ENCODE measurements around the gene DPP7. TPM values are rescaled to one million over a fixed set of nuclear protein-coding genes. Genes with fewer than 3 reads are reported as not detected.
"Not testable (repeated sequence)": the region's sequence is repeated elsewhere in the genome, so short reads cannot be mapped to it uniquely, and the experiment has no call there.

Gene DPP7
- total RNA-seq, 2 experiments from 2014 or later: 323 to 333 TPM

GRCh38 chr9:137136881-137137607, 22.5 kb upstream of the DPP7 start:
- ChIA-PET POLR2A (no interaction called here), CTCF (interaction anchor here (1.3 kb wide), 1 partner anchor 100 kb away, joined by 3 read pairs; no protein-coding TSS in a partner anchor)

GRCh38 chr9:137136261-137136880, 21.8 kb upstream of the DPP7 start:
- ChIA-PET CTCF (interaction anchor here (1.3 kb wide), 1 partner anchor 100 kb away, joined by 3 read pairs; no protein-coding TSS in a partner anchor), POLR2A (no interaction called here)

- POLR2A ChIA-PET: not testable (repeated sequence)
- CTCF ChIA-PET: interaction anchor here (1.2 kb wide), 1 partner anchor 8 kb away, joined by 5 read pairs; no protein-coding TSS in a partner anchor
Measured at GRCh38 chr9:137135154-137135553, 20.6 kb upstream of the DPP7 start.

DNA sequence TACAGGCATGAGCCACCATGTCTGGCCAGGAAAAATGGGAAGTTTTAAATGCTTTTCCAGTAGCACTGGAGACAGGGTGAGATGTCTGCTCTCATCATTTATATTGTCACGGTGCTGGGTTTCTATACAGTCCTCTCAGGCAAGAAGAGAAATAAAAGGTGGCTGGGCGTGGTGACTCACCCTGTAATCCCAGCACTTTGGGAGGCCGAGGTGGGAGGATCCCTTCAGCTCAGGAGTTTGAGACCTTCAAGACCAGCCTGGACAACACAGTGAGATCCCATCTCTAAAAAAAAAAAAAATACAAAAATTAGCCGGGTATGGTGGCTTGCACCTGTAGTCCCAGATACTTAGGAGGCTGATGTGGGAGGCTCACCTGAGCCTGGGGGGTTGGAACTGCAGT, 19.7 kb upstream of the DPP7 start:
- ChIA-PET CTCF (interaction anchor here (1.2 kb wide), 1 partner anchor 9 kb away, joined by 5 read pairs; no protein-coding TSS in a partner anchor), POLR2A (no interaction called here)

- ChIA-PET CTCF (interaction anchor here (0.7 to 2.4 kb wide), 12 partner anchors 15 to 106 kb away, joined by 3 to 7 read pairs (median 4); partner anchors contain the start of gene RNF224), POLR2A (interaction anchor here (0.7 to 2.6 kb wide), 9 partner anchors 16 to 288 kb away, joined by 3 to 19 read pairs (median 4); partner anchors contain the start of genes AJM1, ANAPC2, DPP7 and SSNA1)
Measured at GRCh38 chr9:137130176-137130755, 15.7 kb upstream of the DPP7 start.

GRCh38 chr9:137129456-137130175, 15.1 kb upstream of the DPP7 start:
- CTCF ChIA-PET: interaction anchor here (0.7 to 2.4 kb wide), 13 partner anchors 14 to 294 kb away, joined by 3 to 7 read pairs (median 4); partner anchors contain the start of genes EXD3, NOXA1 and RNF224
- POLR2A ChIA-PET: interaction anchor here (0.5 to 2.6 kb wide), 11 partner anchors 16 to 429 kb away, joined by 3 to 19 read pairs (median 4); partner anchors contain the start of genes AJM1, ANAPC2, DPP7 and SSNA1

DNA sequence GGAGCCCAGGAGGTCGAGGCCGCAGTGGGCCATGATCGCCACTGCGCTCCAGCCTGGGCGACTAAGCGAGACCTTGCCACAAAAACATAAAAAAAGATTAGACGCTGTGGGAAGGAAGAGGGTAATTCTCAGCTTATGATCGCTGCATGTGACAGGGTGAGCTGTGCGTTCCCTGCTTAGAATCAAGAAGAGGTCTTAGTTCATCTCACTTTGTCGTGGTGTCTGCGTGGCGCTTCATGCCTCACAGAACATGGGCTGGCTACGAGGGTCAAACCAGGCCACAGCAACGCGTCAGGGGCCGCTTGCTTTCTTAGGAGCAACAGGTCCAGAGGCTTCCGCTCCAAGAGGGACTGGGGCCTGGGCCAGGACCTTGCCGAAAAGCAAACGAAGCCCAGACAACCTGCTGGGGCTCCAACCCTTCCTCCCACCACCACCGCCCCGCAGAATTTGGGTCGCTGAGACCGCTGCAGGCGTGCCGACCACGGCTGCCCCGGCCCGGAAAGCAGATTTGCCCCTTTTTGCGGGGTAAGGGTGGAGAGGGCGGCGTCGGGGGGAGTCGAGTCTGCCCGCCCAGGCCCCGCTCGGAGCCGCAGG, 14.4 kb upstream of the DPP7 start:
- CTCF ChIA-PET: interaction anchor here (0.9 to 2.4 kb wide), 9 partner anchors 20 to 295 kb away, joined by 3 to 7 read pairs (median 4); partner anchors contain the start of genes EXD3, NOXA1 and RNF224

GRCh38 chr9:137128158-137128861, 13.8 kb upstream of the DPP7 start:
- POLR2A ChIA-PET: interaction anchor here (0.7 kb wide), 2 partner anchors 42 to 72 kb away, joined by 5 to 9 read pairs; partner anchors contain the start of gene TPRN
- CTCF ChIA-PET: interaction anchor here (0.6 to 1.8 kb wide), 4 partner anchors 108 to 308 kb away, joined by 3 to 7 read pairs (median 3); partner anchors contain the start of gene NRARP

More for the DNA sequence above, 14.4 kb upstream of the DPP7 start:
- POLR2A ChIA-PET: interaction anchor here (0.5 to 2.6 kb wide), 8 partner anchors 15 to 428 kb away, joined by 3 to 19 read pairs (median 4); partner anchors contain the start of genes ANAPC2, DPP7, SSNA1 and TUBB4B

DNA sequence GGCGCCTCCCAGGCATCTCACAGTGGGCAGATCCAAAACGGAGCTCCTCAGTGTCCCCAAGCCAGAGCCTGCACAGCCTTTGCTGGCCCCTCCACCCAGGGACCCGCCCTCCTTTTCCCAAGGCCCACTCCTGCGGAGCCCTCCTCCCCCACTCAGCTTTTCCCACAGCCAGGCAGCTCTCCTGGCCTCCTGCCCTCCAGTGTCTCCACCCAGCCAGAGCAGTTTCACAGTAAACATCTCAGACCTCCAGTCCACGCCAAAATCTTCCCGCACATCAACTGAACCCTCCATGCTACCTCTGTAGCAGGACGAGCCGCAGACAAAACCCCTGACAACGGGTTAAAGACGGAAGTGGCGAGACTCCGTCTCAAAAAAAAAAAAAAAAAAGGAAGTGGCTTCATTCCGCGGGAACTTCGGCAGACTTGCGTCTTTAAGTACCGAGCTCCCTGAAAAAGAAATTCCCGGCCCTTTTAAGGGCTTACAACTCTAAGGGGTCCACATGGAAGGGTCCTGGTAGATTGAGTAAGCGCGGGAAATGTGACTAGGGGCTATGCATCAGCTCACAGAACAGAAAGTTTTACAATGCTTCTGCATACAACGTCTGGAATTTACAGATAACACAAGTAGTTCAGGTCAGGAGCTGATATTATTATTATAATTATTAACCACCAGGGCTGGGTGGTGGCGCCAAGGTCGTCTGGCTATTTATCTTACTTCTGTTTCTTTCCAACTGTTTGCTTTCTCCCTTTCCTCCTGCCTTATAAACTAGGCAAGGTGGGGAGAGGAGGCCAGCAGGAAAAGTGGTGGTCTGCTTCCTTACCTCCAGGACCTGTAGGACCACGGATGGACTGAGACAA, 13.0 kb upstream of the DPP7 start:
- POLR2A ChIA-PET: interaction anchor here (0.7 to 1.0 kb wide), 3 partner anchors 41 to 113 kb away, joined by 3 to 9 read pairs (median 5); partner anchors contain the start of genes TPRN and TUBB4B

GRCh38 chr9:137126786-137127185, 12.3 kb upstream of the DPP7 start:
- CTCF ChIA-PET: interaction anchor here (0.7 to 2.2 kb wide), 4 partner anchors 9 to 110 kb away, joined by 3 to 10 read pairs (median 5); partner anchors contain the start of gene RNF224
- POLR2A ChIA-PET: interaction anchor here (1.0 kb wide), 1 partner anchor 114 kb away, joined by 3 read pairs; the partner anchor contains the start of gene TUBB4B

More for the DNA sequence above, 13.0 kb upstream of the DPP7 start:
- CTCF ChIA-PET: interaction anchor here (0.6 to 2.2 kb wide), 7 partner anchors 9 to 308 kb away, joined by 3 to 10 read pairs (median 3); partner anchors contain the start of genes NRARP and RNF224

- POLR2A ChIA-PET: not testable (repeated sequence)
- CTCF ChIA-PET: interaction anchor here (0.7 to 1.9 kb wide), 3 partner anchors 99 to 112 kb away, joined by 4 to 10 read pairs (median 5); no protein-coding TSS in a partner anchor
Measured at GRCh38 chr9:137123952-137124462, 9.5 kb upstream of the DPP7 start.

- ChIA-PET CTCF (interaction anchor here (0.7 to 1.9 kb wide), 3 partner anchors 28 to 113 kb away, joined by 4 to 10 read pairs (median 7); no protein-coding TSS in a partner anchor), POLR2A (no interaction called here)
Measured at GRCh38 chr9:137123468-137123837, 8.9 kb upstream of the DPP7 start.

DNA sequence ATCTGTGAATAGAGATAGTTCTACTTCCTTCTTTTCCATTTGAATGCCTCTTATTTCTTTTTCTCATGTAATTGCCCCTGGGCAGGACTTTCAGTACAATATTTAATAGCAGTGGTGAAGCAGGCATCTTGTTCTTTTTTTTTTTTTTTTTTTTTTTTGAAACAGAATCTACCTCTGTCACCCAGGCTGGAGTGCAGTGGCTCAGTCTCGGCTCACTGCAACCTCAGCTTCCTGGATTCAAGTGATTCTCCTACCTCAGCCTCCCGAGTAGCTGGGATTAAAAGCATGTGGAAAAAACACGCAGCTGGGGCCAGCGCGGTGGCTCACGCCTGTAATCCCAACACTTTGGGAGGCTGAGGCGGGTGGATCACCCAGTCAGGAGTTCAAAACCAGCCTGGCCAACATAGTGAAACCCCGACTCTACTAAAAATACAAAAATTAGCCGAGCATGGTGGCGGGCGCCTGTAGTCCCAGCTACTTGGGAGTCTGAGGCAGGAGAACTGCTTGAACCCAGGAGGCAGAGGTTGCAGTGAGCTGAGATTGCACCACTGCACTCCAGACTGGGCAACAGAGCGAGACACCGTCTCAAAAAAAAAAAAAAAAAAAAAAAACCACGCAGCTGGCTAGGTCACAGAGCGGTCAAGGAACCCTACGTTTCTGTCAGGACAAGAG, 8.4 kb upstream of the DPP7 start:
- POLR2A ChIA-PET: not testable (repeated sequence)
- CTCF ChIA-PET: interaction anchor here (0.7 to 1.3 kb wide), 4 partner anchors 27 to 721 kb away, joined by 3 to 7 read pairs (median 4); partner anchors contain the start of gene RNF224

- CTCF ChIA-PET: interaction anchor here (0.7 to 1.3 kb wide), 5 partner anchors 27 to 720 kb away, joined by 3 to 7 read pairs (median 4); partner anchors contain the start of gene RNF224
- POLR2A ChIA-PET: not testable (repeated sequence)
Measured at GRCh38 chr9:137121927-137122795, 7.6 kb upstream of the DPP7 start.

All from activated CD8-positive, alpha-beta memory T cell treated with anti-CD3 and anti-CD28 coated beads for 36 hours (primary cell).